ENCODE measurements around the gene FIGNL1.

DNA sequence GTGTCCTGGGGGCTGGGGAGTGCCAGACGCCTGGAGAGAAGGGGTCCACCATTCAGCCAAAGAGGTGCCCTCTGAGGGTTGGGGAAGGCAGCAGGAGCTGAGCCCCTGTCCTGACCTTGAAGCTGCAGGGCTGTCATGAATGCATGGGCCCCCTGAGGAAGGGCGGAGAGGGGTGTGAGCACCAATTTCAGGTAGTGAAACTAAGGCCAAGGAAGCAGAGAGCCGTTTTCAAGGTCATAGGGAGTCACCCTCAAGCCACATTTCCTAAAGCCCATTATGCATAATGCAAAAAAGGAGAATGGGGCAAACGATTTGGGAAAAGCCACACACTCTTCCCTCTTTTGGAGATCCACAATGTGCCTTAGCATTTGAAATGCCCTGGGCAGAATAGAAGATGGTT, 37.2 kb downstream of the FIGNL1 start:
- TF ChIP-seq, protein P1, sequence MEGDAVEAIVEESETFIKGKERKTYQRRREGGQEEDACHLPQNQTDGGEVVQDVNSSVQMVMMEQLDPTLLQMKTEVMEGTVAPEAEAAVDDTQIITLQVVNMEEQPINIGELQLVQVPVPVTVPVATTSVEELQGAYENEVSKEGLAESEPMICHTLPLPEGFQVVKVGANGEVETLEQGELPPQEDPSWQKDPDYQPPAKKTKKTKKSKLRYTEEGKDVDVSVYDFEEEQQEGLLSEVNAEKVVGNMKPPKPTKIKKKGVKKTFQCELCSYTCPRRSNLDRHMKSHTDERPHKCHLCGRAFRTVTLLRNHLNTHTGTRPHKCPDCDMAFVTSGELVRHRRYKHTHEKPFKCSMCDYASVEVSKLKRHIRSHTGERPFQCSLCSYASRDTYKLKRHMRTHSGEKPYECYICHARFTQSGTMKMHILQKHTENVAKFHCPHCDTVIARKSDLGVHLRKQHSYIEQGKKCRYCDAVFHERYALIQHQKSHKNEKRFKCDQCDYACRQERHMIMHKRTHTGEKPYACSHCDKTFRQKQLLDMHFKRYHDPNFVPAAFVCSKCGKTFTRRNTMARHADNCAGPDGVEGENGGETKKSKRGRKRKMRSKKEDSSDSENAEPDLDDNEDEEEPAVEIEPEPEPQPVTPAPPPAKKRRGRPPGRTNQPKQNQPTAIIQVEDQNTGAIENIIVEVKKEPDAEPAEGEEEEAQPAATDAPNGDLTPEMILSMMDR (IDR thresholded peaks at IDR 0.05): no peak
- no peak for TF ChIP-seq POLR2A (IDR thresholded peaks at IDR 0.05)
